Glutamatergic neuron (in vitro differentiated cells): ENCODE data around the gene EYS. TPM values are rescaled to one million over a fixed set of nuclear protein-coding genes. Genes with fewer than 3 reads are reported as not detected.

Source experiments
- DNase-seq: peaks from one replicate; pipeline ENCODE4 v3.0.0; 2022
- H3K27ac Mint-ChIP-seq: one replicate; pipeline ENCODE4 v1.8.0; 2020; ENCODE audit warnings: mild to moderate bottlenecking, mixed read lengths, inconsistent platforms; ENCODE audit not compliant: unreplicated experiment
- H3K27me3 Mint-ChIP-seq: one replicate; pipeline ENCODE4 v1.8.0; 2020; ENCODE audit warnings: mild to moderate bottlenecking, moderate library complexity, mixed read lengths, inconsistent platforms; ENCODE audit not compliant: unreplicated experiment
- H3K36me3 Mint-ChIP-seq: one replicate; pipeline ENCODE4 v1.8.0; 2020; ENCODE audit warnings: mild to moderate bottlenecking, mixed read lengths, inconsistent platforms; ENCODE audit not compliant: unreplicated experiment
- H3K4me1 Mint-ChIP-seq: one replicate; pipeline ENCODE4 v1.8.0; 2020; ENCODE audit warnings: mild to moderate bottlenecking, low read depth, mixed read lengths, inconsistent platforms; ENCODE audit not compliant: unreplicated experiment
- H3K4me3 Mint-ChIP-seq: one replicate; pipeline ENCODE4 v1.8.0; 2020; ENCODE audit warnings: mild to moderate bottlenecking, mixed read lengths, inconsistent platforms; ENCODE audit not compliant: unreplicated experiment
- H3K9me3 Mint-ChIP-seq: one replicate; pipeline ENCODE4 v1.8.0; 2020; ENCODE audit warnings: mild to moderate bottlenecking, moderate library complexity, mixed read lengths, inconsistent platforms; ENCODE audit not compliant: unreplicated experiment
- total RNA-seq: library from RNA; stranded (reverse); fragmentation: NEBNext Ultra II Directional; extraction: Animal tissue kit (Norgen Biotek cat#: 25700); gene quantifications from one replicate; pipeline ENCODE4 v1.2.1, GENCODE V29; 2021; ENCODE audit not compliant: unreplicated experiment
- TF ChIP-seq, protein P1 (sequence below): fragments of 200-600 bp; sonication (generic); IDR thresholded peaks from one replicate; pipeline ENCODE4 v1.5.0; 2021; ENCODE audit not compliant: partially characterized antibody, unreplicated experiment

EYS gene
- total RNA-seq, 1 donor from 2014 or later: 13.2 TPM

DNA sequence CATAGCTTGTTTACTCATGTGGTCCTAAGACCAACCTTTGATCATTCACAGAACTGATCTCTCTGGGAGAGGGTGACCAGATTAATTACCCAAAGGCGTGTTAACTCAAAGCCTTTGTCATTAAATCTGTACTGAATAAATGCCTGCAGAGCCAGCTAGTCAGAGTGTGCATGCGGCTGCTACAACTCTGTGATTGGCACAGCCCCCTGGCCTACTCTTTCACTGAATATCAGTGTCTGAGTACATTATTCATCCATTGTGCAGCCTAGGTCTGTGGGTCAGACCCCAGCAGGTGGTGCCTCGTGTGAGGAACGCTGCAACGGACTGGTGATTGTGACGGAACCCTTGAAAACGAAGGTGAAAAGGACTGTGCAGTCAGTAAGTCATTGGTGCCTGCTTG is 1407.8 kb downstream of the EYS start:
- TF ChIP-seq, protein P1, sequence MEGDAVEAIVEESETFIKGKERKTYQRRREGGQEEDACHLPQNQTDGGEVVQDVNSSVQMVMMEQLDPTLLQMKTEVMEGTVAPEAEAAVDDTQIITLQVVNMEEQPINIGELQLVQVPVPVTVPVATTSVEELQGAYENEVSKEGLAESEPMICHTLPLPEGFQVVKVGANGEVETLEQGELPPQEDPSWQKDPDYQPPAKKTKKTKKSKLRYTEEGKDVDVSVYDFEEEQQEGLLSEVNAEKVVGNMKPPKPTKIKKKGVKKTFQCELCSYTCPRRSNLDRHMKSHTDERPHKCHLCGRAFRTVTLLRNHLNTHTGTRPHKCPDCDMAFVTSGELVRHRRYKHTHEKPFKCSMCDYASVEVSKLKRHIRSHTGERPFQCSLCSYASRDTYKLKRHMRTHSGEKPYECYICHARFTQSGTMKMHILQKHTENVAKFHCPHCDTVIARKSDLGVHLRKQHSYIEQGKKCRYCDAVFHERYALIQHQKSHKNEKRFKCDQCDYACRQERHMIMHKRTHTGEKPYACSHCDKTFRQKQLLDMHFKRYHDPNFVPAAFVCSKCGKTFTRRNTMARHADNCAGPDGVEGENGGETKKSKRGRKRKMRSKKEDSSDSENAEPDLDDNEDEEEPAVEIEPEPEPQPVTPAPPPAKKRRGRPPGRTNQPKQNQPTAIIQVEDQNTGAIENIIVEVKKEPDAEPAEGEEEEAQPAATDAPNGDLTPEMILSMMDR: no peak
- Mint-ChIP-seq H3K27ac (no peak overlapping the region), H3K4me3 (no peak overlapping the region), H3K27me3 (peaks cover 4% of the 10 kb centered on the region), H3K9me3 (peaks cover 6% of the 10 kb centered on the region), H3K4me1 (no peaks in the 10 kb centered on the region), H3K36me3 (peaks cover 8% of the 10 kb centered on the region)
- DNase-seq: no peak

DNA sequence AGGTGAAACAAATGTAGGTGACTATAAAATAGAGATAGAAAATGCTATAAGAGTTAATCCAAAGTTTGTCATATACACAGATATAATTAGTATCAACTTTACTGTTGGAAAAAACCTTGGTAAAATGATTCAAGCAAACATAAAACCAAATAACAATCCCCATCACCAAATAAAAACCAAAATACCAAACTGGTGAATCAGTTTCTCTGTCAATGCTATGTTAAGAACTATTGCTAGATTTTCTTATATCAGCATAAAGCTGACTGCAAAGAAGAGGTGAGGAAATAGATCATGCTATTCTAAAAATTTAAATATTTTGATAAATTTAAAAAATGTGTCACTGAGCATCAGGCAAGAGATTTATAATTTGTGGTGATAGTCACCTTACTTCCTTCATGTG is 1413.0 kb downstream of the EYS start:
- Mint-ChIP-seq H3K9me3 (peaks cover 6% of the 10 kb centered on the region), H3K27me3 (peaks cover 4% of the 10 kb centered on the region), H3K36me3 (peaks cover 3% of the 10 kb centered on the region), H3K27ac (no peak overlapping the region), H3K4me1 (no peaks in the 10 kb centered on the region), H3K4me3 (no peak overlapping the region)
- DNase-seq: no peak
- TF ChIP-seq, protein P1: no peak

DNA sequence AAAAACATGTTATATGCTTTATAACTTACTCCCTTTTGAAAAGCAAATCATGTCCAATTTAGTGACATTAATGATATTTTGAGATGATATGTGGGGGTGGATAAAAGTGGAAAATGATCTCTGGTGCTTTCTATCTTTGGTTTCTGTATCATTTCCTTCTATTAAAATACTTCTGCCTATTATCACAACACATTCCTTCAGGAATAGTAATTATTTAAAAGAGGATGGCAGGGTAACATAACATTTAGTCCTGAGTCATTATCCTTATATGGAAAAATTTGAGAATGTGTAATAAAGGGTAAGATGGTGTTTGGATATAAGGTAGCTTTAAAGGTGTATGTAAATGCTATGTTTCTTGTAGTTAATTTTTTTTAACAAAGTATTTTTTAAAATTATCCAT is 1413.7 kb downstream of the EYS start:
- TF ChIP-seq, protein P1: no peak
- Mint-ChIP-seq H3K36me3 (no peaks in the 10 kb centered on the region), H3K4me1 (no peaks in the 10 kb centered on the region), H3K27ac (no peak overlapping the region), H3K27me3 (peaks cover 4% of the 10 kb centered on the region), H3K9me3 (peaks cover 6% of the 10 kb centered on the region), H3K4me3 (no peak overlapping the region)
- no peak for DNase-seq

DNA sequence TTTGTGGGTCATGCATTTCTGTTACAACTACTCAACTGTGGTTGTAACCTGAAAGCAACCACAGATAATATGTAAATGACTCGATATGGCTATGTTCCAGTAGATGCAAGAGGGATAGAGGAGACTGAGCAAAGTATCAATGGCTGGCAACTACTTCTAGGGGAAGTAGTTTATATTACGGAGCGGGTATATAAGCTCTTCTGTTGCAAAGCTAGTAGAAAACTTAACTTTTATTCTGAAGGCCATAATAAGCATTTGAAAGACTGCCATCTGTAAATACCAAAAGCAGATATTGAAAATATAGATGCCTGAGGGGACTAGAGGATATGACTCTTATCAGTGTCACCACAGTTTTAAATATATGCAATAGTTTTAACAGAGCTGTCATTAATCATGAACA is 1416.2 kb downstream of the EYS start:
- Mint-ChIP-seq H3K4me3 (no peak overlapping the region), H3K9me3 (peaks cover 6% of the 10 kb centered on the region), H3K27ac (no peak overlapping the region), H3K4me1 (no peaks in the 10 kb centered on the region), H3K36me3 (no peaks in the 10 kb centered on the region), H3K27me3 (peaks cover 4% of the 10 kb centered on the region)
- TF ChIP-seq, protein P1: no peak
- DNase-seq: no peak

DNA sequence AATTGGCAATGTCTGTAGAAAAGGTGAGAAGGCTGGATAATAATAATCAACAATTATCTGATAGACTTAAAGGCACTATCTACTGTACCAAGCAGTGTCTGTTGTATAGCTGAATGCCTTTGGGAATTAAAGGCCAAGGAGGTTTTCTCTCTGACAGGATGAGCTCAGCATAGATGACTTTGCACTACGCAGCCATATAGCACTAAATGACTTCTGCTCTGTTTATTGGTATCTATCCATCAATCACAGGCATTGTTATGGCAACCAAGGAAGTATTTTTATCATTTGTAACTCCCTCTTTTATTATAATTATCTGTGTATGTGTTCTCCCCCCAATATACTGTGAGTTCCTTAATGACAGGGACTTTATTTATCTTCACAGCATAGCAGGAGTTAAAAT is 1417.1 kb downstream of the EYS start:
- Mint-ChIP-seq H3K4me3 (no peak overlapping the region), H3K27me3 (peaks cover 2% of the 10 kb centered on the region), H3K36me3 (no peaks in the 10 kb centered on the region), H3K9me3 (peaks cover 4% of the 10 kb centered on the region), H3K27ac (no peak overlapping the region), H3K4me1 (no peaks in the 10 kb centered on the region)
- TF ChIP-seq, protein P1: no peak
- DNase-seq: no peak
